Measurements from ENCODE around the gene C16orf87.

Gene C16orf87

DNA sequence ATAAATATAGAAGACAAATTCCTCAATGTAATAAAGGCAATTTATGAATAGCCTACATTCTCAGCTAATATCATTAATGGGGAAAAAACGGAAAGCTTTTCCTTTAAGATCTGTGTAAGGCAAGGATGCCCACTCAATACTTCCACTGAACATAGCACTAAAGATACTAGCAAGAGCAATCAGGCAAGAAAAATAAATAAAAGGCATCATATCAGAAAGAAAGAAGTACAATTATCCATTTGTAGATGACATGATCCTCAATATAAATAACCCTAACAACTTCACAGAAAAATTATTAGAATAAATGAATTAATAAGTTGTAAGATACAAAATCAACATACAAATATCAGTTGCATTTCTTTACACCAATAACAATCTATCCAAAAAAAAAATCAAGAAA, 37.1 kb downstream of the C16orf87 start:
- Histone ChIP-seq H3K36me3 (peaks cover 0 to 10% (median 5%) of the 10 kb centered on the region in 3 donors), H3K9me3 (peaks cover 0 to 29% (median 4%) of the 10 kb centered on the region in 3 donors), H3K27ac (no peak overlapping the region), H3K27me3 (no peaks in the 10 kb centered on the region), H3K4me1 (peaks cover 0 to 6% (median 3%) of the 10 kb centered on the region in 4 donors), H3K4me3 (no peak overlapping the region)
- TF ChIP-seq, protein P1, sequence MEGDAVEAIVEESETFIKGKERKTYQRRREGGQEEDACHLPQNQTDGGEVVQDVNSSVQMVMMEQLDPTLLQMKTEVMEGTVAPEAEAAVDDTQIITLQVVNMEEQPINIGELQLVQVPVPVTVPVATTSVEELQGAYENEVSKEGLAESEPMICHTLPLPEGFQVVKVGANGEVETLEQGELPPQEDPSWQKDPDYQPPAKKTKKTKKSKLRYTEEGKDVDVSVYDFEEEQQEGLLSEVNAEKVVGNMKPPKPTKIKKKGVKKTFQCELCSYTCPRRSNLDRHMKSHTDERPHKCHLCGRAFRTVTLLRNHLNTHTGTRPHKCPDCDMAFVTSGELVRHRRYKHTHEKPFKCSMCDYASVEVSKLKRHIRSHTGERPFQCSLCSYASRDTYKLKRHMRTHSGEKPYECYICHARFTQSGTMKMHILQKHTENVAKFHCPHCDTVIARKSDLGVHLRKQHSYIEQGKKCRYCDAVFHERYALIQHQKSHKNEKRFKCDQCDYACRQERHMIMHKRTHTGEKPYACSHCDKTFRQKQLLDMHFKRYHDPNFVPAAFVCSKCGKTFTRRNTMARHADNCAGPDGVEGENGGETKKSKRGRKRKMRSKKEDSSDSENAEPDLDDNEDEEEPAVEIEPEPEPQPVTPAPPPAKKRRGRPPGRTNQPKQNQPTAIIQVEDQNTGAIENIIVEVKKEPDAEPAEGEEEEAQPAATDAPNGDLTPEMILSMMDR (IDR thresholded peaks at IDR 0.05): no peak
- intact Hi-C loops (cut with DNase I; ENCODE audit: low total_unique reads): no loop called here
- DNase-seq: no peak

DNA sequence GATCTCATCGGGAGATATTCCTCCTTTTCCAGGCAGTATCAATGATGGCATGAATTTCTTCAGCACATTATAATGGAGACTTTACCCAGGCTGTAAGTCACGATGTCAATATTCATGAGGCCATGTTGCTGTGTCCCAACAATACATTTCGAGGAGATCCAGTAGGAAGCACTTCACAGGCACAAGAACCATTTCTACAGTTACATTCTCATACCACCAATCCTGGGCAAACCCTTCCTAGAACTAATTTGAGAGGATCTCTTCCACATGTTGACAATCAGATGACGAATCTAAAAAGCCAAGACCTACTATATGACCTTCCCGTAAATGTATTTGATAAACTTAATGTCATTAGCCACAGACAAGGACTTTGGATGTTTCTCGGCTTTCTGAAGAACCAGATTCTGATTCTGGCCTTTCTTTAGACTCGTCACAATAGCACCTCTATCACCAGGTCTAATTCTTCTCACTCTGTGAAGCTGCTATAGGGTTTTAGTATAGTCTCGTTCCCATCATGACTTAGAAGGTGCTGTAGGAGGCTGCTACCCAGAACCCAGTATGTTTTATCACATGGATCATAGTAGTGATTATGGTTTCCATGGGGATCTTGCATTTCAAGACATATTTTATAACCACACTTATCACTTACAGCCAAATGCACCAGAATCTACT, 40.2 kb downstream of the C16orf87 start:
- TF ChIP-seq, protein P1 (IDR thresholded peaks at IDR 0.05): no peak
- Histone ChIP-seq H3K27me3 (no peaks in the 10 kb centered on the region), H3K36me3 (peaks cover 0 to 3% (median 0%) of the 10 kb centered on the region in 3 donors), H3K4me1 (peaks cover 0 to 6% (median 3%) of the 10 kb centered on the region in 4 donors), H3K9me3 (peaks cover 0 to 18% (median 10%) of the 10 kb centered on the region in 3 donors), H3K4me3 (peak overlapping the region; percentile 59 to 62), H3K27ac (peak overlapping the region; percentile 48 to 66)
- intact Hi-C loops (cut with DNase I; ENCODE audit: low total_unique reads): no loop called here
- no peak for DNase-seq

DNA sequence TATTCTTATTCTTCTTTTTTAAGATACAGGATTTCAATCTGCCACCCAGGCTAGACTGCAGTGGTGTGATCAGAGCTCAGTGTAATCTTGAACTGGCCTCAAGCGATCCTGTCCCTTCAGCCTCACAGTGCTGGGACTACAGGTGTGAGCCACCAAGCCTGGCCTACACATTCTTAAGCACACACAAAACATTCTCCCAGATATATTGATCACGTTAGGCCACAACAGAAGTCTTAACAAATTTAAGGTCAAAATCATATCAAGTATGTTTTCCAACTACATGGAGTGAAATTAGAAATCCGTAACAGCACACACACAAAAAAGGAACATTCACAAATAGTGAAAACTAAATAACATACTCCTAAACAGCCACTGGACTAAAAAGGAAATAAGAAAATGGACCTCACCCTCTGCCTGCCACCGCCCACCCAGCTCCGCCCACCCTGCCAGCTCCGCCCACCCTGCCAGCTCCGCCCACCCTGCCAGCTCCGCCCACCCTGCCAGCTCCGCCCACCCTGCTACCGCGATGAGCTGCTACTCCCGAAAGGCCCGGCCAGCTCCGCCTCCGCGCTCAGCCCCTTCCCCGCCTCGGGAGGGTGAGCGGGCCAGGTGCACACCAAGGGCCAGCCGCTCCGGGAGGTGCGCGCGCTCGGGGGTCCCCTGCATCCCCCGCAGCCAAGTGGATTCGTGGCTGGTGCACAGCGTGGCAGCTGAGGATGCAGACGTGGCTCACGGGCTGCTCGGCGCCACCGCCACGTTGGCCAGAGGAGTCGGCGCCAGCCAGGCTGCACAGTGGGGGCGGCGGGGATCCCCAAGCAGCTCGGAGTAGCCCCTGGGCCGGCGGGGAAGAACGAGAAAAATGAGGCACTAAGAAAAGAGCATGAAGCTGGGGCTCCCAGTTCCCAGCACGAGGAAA, 41.2 kb downstream of the C16orf87 start:
- intact Hi-C loops (cut with DNase I; ENCODE audit: low total_unique reads): no loop called here
- peak; percentile 61 to 89 for DNase-seq
- H3K4me1 ChIP-seq: peaks cover 0 to 6% (median 3%) of the 10 kb centered on the region in 4 donors
- no peaks in the 10 kb centered on the region for H3K27me3 ChIP-seq
- peak overlapping the region; percentile 48 to 66 for H3K27ac ChIP-seq
- peaks cover 0 to 16% (median 10%) of the 10 kb centered on the region in 3 donors for H3K9me3 ChIP-seq
- H3K4me3 ChIP-seq: peak overlapping the region; percentile 59 to 62
- no peaks in the 10 kb centered on the region for H3K36me3 ChIP-seq
- TF ChIP-seq, protein P1 (IDR thresholded peaks at IDR 0.05): no peak

DNA sequence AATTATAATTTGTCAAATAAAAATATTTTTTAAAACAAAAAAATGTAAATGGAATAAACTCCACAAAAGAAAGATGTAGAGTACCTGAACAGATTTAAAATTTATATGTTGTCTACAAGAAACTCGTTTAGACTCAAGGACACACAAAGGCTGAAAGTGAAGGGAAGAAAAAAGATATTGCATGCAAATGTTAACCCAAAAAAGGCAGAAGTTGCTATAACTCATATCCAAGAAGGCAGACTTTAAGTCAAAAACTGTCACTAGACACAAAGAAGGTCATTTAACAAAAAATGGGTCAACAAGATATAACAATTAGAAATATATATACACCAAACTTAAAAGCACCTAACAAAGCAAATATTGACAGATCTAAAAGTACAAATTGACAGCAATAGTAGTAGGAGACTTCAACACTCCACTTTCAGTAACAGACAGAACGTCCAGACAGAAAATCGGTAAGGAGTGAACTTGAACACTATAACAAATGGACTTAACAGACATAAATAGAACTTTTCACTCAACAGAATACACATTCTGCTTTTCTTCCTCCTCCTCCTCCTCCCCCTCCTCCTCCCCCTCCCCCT, 42.0 kb downstream of the C16orf87 start:
- intact Hi-C loops (cut with DNase I; ENCODE audit: low total_unique reads): no loop called here
- Histone ChIP-seq H3K27ac (peak overlapping the region; percentile 48 to 66), H3K9me3 (peaks cover 0 to 10% (median 9%) of the 10 kb centered on the region in 3 donors)

DNA sequence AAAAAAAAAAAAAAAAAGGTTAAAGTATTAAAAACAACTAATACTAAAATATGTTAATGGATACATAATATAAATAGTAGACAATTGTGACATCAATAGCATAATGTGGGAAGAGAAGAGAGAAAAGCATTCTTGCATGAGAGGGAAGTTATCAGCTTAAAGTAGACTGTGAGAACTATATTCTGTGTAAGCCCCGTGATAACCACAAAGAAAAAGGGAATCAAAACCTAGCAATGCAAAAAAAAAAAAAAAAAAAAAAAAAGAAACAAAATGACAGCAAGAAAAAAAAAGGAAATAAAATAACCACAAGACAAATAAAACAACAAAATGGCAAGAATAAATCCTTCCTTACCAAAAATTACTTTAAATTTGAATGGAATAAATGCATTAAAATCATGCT, 43.1 kb downstream of the C16orf87 start:
- Histone ChIP-seq H3K27ac (no peak overlapping the region), H3K9me3 (peaks cover 0 to 6% (median 0%) of the 10 kb centered on the region in 3 donors), H3K36me3 (no peaks in the 10 kb centered on the region), H3K27me3 (no peaks in the 10 kb centered on the region), H3K4me1 (peaks cover 0 to 6% (median 3%) of the 10 kb centered on the region in 4 donors), H3K4me3 (no peak overlapping the region)
- intact Hi-C loops (cut with DNase I; ENCODE audit: low total_unique reads): no loop called here
- TF ChIP-seq, protein P1 (IDR thresholded peaks at IDR 0.05): no peak
- DNase-seq: no peak

More for the DNA sequence above, 42.0 kb downstream of the C16orf87 start:
- peaks cover 0 to 6% (median 3%) of the 10 kb centered on the region in 4 donors for H3K4me1 ChIP-seq
- DNase-seq: no peak
- H3K4me3 ChIP-seq: peak overlapping the region in 1 of 2 donors; percentile 59
- H3K27me3 ChIP-seq: no peaks in the 10 kb centered on the region
- TF ChIP-seq, protein P1 (IDR thresholded peaks at IDR 0.05): no peak
- no peaks in the 10 kb centered on the region for H3K36me3 ChIP-seq
